Cortex of kidney (tissue), 1 donor: ENCODE data around the gene ADCY7.
"Not testable (repeated sequence)": the region's sequence is repeated elsewhere in the genome, so short reads cannot be mapped to it uniquely, and the experiment has no call there.

Experiments
- DNase-seq: peaks from one replicate; lab custom pipeline; 2025; lab: John Stamatoyannopoulos, UW

ADCY7 gene

DNA sequence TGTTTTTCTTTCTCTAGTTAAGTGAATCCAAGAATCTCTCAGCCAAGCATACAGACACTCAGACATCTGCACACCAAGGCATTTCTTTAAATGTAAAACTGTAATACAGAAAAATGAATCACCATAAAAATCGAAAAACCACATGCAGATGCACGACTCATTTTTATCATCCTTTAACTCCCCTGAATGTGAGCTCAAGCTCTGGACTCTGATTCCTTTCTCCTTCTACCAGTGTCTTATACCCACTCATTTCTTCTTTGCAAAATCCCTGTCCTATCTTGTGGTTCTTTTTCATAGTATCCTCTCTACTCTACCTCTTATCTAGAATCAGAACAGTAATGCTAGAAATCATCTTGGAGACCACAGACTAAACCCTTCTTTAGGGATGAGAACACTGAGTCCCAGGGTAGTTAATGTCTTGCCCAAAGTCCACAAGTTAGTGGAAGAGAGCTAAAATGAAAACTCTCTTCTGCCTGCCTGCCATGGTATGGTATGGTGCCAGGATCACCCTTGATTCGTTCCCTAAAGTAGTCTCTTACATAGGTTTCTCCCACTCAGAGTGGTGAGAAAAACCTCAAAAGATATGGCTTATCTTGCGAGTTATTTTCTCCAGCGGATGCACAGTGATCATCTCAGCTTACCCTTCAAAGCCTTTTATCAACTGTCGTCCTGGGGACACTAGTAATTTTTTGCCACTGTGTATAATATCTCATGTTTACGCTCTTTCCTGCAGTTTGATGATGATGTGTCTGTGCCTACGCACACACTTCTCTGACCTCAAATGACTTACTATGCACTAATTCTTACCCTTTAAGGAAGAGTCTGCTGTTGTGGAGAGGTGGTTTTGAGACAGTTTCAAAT is 72.2 kb downstream of the ADCY7 start:
- no peak for DNase-seq

DNA sequence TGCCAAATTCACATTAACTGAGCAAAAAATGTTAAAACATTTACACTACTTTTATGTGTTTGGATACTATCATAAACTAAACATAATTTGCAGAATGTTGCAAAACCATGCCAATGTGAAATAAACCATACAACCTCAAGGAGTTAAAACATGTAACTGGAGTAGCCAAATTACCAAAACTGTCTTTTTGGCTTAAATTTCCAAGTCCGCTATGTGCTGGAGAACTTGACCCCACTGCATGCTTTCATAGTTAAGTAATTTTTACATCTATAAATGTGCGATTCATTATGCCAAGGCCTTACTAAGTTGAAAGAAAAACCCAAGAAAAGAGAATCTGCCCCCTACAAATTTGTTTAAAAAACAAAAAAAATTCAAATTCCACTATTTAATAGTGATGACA is 74.2 kb downstream of the ADCY7 start:
- DNase-seq = no peak

DNA sequence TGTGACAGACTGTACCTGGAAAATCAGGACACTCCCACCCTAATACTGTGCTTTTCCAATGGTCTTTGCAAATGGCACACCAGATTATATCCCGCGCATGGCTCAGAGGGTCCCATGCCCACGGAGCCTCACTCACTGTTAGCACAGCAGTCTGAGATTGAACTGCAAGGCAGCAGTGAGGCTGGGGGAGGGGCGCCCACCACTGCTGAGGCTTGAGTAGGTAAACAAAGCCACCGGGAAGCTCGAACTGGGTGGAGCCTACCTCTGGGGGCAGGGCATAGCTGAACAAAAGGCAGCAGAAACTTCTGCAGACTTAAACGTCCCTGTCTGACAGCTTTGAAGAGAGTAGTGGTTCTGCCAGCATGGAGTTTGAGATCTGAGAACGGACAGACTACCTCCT is 77.2 kb downstream of the ADCY7 start:
- DNase-seq = not testable (repeated sequence)

DNA sequence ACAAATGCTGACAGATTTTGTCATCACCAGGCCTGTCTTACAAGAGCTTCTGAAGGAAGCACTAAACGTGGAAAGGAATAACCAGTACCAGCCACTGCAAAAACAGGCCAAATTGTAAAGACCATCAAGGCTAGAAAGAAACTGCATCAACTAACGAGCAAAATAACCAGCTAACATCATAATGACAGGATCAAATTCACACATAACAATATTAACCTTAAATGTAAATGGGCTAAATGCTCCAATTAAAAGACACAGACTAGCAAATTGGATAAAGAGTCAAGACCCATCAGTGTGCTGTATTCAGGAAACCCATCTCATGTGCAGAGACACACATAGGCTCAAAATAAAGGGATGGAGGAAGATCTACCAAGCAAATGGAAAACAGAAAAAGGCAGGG is 78.9 kb downstream of the ADCY7 start:
- DNase-seq = not testable (repeated sequence)

DNA sequence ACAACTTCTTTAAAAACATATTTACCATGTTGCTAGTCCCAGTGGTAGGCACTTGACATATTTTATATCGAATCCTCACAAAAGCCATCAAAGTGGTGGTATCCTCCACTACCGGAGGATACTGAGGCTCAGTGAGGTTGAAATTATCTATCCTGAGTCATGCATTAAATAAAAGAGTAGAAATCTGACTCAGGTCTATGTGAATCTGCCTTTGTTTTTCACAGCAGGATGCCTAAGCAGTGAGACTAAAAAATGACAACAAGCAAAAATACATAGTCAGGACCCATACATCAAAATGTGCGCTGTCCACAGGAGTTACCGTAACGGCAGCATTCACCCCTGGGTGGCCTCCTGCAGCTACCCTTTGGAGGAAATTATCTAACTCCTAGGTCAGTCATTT is 84.8 kb downstream of the ADCY7 start:
- DNase-seq = no peak

DNA sequence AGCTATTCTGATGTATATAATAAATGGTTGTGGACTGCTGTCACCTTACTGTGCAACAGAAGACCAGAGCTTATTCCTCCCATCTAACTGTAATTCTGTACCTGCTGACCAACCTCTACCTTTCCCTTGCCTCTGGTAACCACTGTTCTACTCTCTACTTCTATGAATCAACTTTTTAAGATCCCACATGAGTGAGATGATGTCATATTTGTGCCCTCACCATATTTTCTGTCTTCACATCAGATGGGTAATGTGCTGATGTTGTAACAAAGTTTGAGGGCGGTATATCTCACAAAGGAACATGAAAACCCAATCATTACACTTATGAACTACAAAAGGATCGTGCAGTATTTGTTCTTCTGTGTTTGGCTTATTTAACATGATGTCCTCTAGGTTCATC is 85.6 kb downstream of the ADCY7 start:
- DNase-seq = no peak

DNA sequence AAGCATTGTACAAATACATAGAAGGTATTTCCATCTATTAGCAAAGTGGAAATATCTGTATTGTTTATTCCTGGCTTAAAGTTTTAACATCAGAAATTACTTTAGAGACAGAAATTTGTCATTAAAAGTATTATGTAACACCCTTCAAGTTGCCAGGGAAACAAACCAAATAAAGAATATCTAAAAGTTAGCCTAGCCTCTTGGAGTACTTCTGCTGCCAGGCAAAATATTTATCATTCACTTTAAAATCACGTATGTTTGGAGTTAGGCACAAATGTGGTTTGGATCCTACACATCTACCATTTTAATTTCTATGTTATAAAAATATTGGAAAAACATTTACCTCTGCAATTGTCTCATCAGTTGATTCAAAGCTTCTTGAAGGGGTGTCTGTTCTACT is 87.7 kb downstream of the ADCY7 start:
- no peak for DNase-seq

DNA sequence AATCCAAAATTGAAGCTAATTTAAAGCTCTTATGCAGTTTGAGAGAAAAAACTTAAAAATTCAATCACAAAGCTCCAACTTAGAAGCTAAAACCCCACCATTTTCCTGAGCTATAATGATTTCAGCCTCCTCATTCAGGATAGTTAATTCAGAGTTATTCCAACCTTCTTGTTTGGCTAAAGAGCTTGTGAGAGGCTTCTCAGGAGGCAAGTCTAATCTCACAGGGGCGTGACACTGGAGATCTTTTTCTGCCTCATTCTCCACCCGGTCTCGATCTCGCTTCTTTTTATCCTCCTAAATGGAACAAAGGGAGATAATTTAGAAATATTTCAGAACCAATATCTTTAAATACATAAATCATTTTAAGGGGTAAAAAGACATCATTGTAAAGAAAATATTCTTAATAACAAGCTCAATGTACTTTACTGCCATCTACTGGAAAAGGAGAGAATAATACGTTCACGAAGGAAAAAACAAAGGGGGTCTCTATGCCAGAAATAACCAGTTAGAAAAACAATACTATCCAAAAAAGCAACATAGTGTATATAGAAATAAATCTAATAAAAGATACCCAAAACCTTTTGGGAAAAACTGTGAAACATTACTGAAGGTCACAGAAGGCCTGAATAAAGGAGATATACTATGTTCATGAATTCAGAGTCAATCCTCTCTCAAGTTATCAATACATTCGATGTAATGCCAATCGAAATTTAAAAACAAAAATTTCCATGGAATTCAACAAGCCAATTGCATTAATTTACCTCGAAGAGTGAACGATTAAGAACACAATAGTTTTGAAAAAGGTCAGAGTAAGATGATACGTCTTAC is 88.5 kb downstream of the ADCY7 start:
- DNase-seq = no peak

DNA sequence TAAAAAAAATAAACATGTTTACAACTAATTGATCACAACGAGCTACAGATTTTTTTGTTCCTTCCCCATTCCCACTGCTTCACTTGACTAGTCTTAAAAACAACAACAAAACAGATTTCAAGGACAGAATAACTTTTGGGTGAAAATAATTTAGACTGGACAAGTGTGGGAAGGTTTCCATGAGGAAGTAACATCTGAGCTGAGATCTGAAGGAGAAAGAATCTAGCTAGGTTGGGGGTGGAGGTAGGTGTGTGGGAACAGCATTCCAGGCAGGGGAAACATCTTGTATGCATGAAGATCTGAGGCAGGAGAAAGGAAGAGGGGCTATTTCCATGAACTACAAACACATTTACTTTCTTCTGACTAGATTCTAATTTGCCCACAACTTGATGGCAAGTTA is 93.3 kb downstream of the ADCY7 start:
- DNase-seq = no peak

DNA sequence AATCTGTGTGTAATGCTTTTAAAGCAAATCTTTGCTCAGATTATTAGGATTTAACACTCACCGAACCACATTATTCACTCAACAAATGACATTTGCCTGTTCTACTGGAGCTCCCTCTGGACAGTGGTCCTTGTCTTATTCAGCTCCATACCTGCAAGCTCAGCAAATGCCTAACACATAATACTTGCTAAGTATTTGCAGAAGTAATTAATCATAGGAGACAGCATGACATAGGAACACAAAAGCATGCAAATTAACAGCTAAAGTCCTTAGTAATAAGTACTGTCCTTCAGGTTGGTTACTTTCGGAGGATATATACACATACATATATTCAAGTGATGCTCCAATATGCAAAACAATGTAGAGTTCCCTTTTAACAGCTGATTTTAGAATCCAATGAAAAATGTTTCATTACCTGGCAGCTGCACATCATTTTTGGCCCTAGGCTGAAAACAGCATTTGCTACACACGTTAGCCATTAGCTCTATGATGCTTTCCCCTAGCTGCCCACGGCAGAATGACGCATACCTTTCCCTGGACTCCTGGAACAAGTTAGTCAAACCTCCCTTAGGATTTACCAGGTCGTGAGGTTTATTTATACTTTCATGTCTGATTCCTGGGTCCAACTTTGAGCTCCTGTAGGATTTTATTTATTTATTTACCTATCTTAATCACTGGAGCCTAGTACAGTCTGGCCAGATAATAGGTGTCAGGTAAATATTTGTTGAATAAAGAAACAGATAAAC is 93.9 kb downstream of the ADCY7 start:
- DNase-seq = no peak

DNA sequence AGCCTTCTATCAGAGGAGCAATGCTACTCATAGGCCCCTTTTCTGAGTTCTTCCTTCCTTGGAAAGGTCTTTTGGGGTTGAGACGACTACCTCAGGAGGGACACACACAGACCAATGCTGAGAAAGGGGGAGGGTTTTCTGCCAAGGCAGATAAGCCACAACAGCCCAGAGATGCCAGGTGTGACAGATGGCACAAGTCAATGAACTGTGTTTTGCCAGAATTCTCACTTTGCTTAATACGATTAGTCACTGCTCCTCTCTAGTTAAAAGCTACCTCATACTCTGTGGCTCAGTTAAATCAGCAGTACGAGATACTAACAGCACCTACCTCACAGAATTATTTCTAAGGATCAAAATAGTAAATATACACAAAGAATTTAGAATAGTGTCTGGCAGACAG is 94.4 kb downstream of the ADCY7 start:
- no peak for DNase-seq

DNA sequence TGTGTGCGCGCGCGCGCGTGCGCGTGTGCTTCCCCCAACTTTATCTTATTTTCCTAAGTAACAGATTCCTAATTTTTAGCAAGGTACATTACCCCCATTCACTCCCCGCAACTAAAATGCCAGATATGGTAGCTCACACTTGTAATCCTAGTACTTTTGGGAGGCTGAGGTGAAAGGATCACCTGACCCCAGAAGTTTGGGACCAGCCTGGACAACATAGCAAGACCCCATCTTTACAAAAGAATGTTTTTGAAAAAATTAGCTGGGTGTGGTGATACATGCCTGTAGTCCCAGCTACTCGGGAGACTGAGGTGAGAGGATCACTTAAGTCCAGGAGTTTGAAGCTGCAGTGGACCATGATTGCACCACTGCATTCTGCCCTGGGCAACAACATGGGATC is 97.3 kb downstream of the ADCY7 start:
- DNase-seq = no peak

DNA sequence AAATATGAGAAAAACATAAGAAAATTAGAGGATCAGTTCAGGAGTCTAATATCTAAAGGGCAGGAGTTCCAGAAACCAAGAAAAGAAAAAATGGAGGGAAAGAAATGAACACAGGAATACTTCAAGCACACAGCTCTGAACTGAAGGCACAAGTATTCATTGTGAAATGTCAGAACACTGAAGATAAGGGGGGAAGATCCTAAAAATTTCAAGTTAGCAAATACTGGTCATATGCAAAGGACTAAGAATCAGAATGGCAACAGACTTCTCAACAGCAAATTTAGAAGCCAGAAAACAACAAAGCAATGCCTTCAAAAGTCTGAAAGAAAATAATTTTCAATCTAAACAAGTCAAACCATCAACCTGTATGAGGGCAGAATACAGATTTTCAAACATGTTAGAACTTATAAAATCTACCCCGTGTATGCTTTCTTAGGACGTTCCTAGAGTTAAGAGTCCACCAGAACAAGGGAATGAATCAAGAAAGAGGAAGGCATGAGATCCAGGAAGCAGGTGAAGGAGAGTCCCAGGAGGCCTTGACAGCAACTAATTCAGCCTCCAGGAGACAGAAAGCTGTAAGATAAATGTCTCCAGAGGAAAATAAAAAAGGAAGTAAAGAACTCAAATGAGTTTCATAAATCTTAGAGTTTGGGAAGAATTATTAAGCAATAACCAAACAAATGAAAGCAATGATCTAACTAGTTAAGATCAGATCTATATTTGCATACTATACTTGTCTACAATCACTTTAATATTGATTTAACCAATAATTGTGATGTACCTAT is 99.6 kb downstream of the ADCY7 start:
- no peak for DNase-seq
